Hepatocyte (in vitro differentiated cells): ENCODE results near the gene GPHN. TPM values are rescaled to one million over a fixed set of nuclear protein-coding genes. Genes with fewer than 3 reads are reported as not detected.

Source experiments
- DNase-seq: peaks from one replicate; pipeline ENCODE4 v3.0.0-alpha.2; 2016; ENCODE audit warnings: low spot score
- H2AFZ ChIP-seq: fragments of 200-600 bp; sonication (generic); 2 replicates; pipeline ENCODE4 v1.6.0; 2016; ENCODE audit warnings: antibody characterized with exemption, mild to moderate bottlenecking
- H3K27ac ChIP-seq: fragments of 200-600 bp; sonication (generic); 2 replicates; pipeline ENCODE4 v1.5.1; 2016; ENCODE audit warnings: mild to moderate bottlenecking
- H3K27me3 ChIP-seq: fragments of 200-600 bp; sonication (generic); 2 replicates; pipeline ENCODE4 v1.6.1; 2016
- H3K36me3 ChIP-seq: fragments of 200-600 bp; sonication (generic); replicated peaks from 2 replicates; pipeline ENCODE4 v1.5.1; 2016; ENCODE audit warnings: low read depth; ENCODE audit not compliant: insufficient read depth
- H3K4me1 ChIP-seq: fragments of 200-600 bp; sonication (generic); 2 replicates; pipeline ENCODE4 v1.5.1; 2016; ENCODE audit warnings: mild to moderate bottlenecking, moderate library complexity; ENCODE audit not compliant: insufficient read depth
- H3K4me2 ChIP-seq: fragments of 200-600 bp; sonication (generic); 2 replicates; pipeline ENCODE4 v1.6.0; 2016
- H3K4me3 ChIP-seq: fragments of 200-600 bp; sonication (generic); 2 replicates; pipeline ENCODE4 v1.5.1; 2016; ENCODE audit warnings: mild to moderate bottlenecking
- H3K79me2 ChIP-seq: fragments of 200-600 bp; sonication (generic); 2 replicates; pipeline ENCODE4 v1.6.0; 2017; ENCODE audit warnings: mild to moderate bottlenecking
- H3K9me2 ChIP-seq: fragments of 200-600 bp; sonication (generic); replicated peaks from 2 replicates; pipeline ENCODE4 v1.6.0; 2017; ENCODE audit warnings: mild to moderate bottlenecking; ENCODE audit not compliant: insufficient read depth
- H3K9me3 ChIP-seq: fragments of 200-600 bp; sonication (generic); 2 replicates; pipeline ENCODE4 v1.5.1; 2016; ENCODE audit warnings: low read depth, mild to moderate bottlenecking
- H4K20me1 ChIP-seq: fragments of 200-600 bp; sonication (generic); 2 replicates; pipeline ENCODE4 v1.6.0; 2016; ENCODE audit warnings: mild to moderate bottlenecking; ENCODE audit not compliant: insufficient read depth, poor library complexity, severe bottlenecking
- EZH2 ChIP-seq: fragments of 200-600 bp; sonication (generic); IDR thresholded peaks from 2 replicates; pipeline ENCODE4 v1.6.1; 2016; ENCODE audit warnings: antibody characterized with exemption, mild to moderate bottlenecking, borderline replicate concordance
- EZH2phosphoT487 ChIP-seq: fragments of 200-600 bp; sonication (generic); IDR thresholded peaks from one replicate; pipeline ENCODE4 v1.6.1; 2018; ENCODE audit warnings: antibody characterized with exemption, mild to moderate bottlenecking, low read depth, moderate library complexity; ENCODE audit not compliant: unreplicated experiment, severe bottlenecking
- WGBS: methylation state at CpG from one replicate; pipeline ENCODE4 v1.1.6; 2016; ENCODE audit warnings: low lambda C conversion rate; ENCODE audit errors: missing lambda C conversion rate; 5-methylcytosine and 5-hydroxymethylcytosine counted together
- polyA plus RNA-seq: library from polyadenylated mRNA; unstranded; fragments of >200 nt; fragmentation: Nextera tagmentation; extraction: Ambion mirVana; gene quantifications from 2 replicates; pipeline ENCODE4 v1.2.1, GENCODE V29; 2016
- total RNA-seq: library from RNA; depleted of rRNA; stranded (reverse); fragments of >200 nt; gene quantifications from 2 replicates; pipeline ENCODE4 v1.2.3, GENCODE V29; 2014
- TF ChIP-seq, protein P1 (sequence below): fragments of 200-600 bp; sonication (generic); IDR thresholded peaks from 2 replicates; pipeline ENCODE4 v1.5.1; 2016; ENCODE audit warnings: antibody characterized with exemption, mild to moderate bottlenecking; ENCODE audit not compliant: poor library complexity

The GPHN gene
- total and polyA plus RNA-seq, 2 experiments from 2014 or later, result 9.3 to 10.7 TPM

DNA sequence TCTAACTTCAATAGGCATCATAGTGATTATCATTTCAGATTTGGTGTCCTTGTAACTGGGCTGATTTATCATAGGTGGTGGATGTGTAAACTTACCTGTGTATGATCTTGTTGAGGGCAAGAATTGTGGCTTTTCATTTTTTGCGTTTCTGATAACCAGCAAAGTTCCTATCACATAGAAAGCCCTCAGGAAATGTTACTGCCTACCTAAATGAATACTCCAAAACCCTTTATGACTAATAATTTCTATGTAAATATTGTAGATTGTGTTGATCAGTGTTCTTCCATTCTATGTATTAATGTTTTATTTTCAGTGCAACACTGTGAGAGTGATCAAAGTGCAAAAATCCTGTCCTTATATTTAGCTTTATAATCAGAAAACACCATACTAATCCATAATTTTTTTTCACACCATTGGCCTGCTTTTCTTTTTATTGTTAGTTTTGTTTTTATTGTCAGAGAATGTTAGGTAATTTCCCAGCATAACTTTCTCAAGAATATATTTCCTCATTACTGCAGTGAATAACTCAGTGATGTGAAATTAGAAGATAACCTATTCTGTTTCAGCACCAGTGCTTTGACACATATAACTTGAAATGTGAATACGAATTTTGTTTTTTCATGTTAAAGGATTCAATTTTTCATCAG, 94.1 kb downstream of the GPHN start:
- no peaks in the 10 kb centered on the region for H3K4me1 ChIP-seq
- no peaks in the 10 kb centered on the region for H3K27me3 ChIP-seq
- H3K9me2 ChIP-seq, result no peaks in the 10 kb centered on the region
- WGBS, result 87% methylated on average over 2 of the region's 2 CpGs
- H3K79me2 ChIP-seq, result no peaks in the 10 kb centered on the region
- H3K9me3 ChIP-seq, result no peaks in the 10 kb centered on the region
- no peak for TF ChIP-seq EZH2
- TF ChIP-seq EZH2phosphoT487, result no peak
- TF ChIP-seq, protein P1, sequence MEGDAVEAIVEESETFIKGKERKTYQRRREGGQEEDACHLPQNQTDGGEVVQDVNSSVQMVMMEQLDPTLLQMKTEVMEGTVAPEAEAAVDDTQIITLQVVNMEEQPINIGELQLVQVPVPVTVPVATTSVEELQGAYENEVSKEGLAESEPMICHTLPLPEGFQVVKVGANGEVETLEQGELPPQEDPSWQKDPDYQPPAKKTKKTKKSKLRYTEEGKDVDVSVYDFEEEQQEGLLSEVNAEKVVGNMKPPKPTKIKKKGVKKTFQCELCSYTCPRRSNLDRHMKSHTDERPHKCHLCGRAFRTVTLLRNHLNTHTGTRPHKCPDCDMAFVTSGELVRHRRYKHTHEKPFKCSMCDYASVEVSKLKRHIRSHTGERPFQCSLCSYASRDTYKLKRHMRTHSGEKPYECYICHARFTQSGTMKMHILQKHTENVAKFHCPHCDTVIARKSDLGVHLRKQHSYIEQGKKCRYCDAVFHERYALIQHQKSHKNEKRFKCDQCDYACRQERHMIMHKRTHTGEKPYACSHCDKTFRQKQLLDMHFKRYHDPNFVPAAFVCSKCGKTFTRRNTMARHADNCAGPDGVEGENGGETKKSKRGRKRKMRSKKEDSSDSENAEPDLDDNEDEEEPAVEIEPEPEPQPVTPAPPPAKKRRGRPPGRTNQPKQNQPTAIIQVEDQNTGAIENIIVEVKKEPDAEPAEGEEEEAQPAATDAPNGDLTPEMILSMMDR, result no peak
- H4K20me1 ChIP-seq, result no peaks in the 10 kb centered on the region
- H3K27ac ChIP-seq, result no peak overlapping the region
- no peak overlapping the region for H3K4me3 ChIP-seq
- H3K36me3 ChIP-seq, result no peaks in the 10 kb centered on the region
- H3K4me2 ChIP-seq, result no peak overlapping the region
- H2AFZ ChIP-seq, result no peak overlapping the region
- DNase-seq, result no peak

DNA sequence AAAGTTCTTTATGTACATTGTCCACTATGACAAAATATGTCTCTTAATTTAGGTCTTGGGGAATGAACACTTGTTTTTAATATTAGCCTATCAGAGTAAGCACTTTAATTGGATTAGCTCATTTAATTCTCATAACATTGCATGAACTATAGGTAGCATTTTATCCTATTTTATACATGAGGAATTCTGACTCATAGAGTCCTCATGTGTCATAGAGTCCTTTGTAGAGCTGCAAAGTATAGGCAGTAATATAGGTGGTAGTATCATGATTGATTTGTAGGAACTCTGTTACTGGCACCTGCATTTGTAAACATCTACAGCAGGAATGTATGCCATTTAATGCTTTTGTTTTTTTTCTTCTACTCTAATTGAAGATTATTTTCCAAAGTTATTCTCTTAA, 96.0 kb downstream of the GPHN start:
- H3K9me2 ChIP-seq, result no peaks in the 10 kb centered on the region
- H3K9me3 ChIP-seq, result no peaks in the 10 kb centered on the region
- no peak overlapping the region for H3K4me3 ChIP-seq
- TF ChIP-seq EZH2 (no peak), EZH2phosphoT487 (no peak)
- TF ChIP-seq, protein P1, result no peak
- H3K27ac ChIP-seq, result no peak overlapping the region
- H3K4me2 ChIP-seq, result no peak overlapping the region
- peaks cover 5% of the 10 kb centered on the region for H3K79me2 ChIP-seq
- no peaks in the 10 kb centered on the region for H3K4me1 ChIP-seq
- no peaks in the 10 kb centered on the region for H3K27me3 ChIP-seq
- H3K36me3 ChIP-seq, result no peaks in the 10 kb centered on the region
- H2AFZ ChIP-seq, result no peak overlapping the region
- no peak for DNase-seq
- H4K20me1 ChIP-seq, result no peaks in the 10 kb centered on the region

DNA sequence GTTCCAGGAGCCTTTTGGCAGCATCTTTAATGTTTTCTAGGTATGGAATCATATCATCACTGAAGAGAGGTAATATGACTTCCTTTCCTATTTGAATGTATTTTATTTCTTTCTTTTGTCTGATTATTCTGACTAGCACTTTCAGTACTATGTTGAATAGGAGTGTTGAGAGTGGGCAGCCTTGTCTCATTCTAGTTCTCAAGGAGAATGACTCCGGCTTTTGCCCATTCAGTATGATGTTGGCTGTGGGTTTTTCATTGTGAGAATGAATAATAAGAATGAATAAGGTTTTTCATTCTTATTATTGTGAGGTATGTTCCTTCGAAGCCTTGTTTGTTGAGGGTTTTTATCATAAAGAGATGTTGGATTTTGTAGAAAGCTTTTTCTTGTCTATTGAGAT, 98.9 kb downstream of the GPHN start:
- H3K4me3 ChIP-seq, result no peak overlapping the region
- H3K4me2 ChIP-seq, result no peak overlapping the region
- H3K79me2 ChIP-seq, result peaks cover 5% of the 10 kb centered on the region
- H3K27me3 ChIP-seq, result no peaks in the 10 kb centered on the region
- H2AFZ ChIP-seq, result no peak overlapping the region
- no peaks in the 10 kb centered on the region for H3K9me3 ChIP-seq
- no peak for DNase-seq
- no peaks in the 10 kb centered on the region for H4K20me1 ChIP-seq
- H3K4me1 ChIP-seq, result no peaks in the 10 kb centered on the region
- no peaks in the 10 kb centered on the region for H3K9me2 ChIP-seq
- TF ChIP-seq EZH2, result no peak
- no peak for TF ChIP-seq EZH2phosphoT487
- TF ChIP-seq, protein P1, result no peak
- 92% methylated on average over 2 of the region's 2 CpGs for WGBS
- no peak overlapping the region for H3K27ac ChIP-seq
- H3K36me3 ChIP-seq, result no peaks in the 10 kb centered on the region
